22Rv1 (cell line): Measurements from ENCODE around the gene PRDM16.
"Not testable (repeated sequence)": the region's sequence is repeated elsewhere in the genome, so short reads cannot be mapped to it uniquely, and the experiment has no call there.

ENCODE experiments used
- ZFX ChIP-seq: fragments of 450-650 bp; IDR thresholded peaks from 2 replicates; pipeline ENCODE4 v1.6.1; 2017; ENCODE audit warnings: antibody characterized with exemption, borderline replicate concordance
- TF ChIP-seq, protein P1 (sequence below): fragments of 450-650 bp; IDR thresholded peaks from 2 replicates; pipeline ENCODE4 v1.5.1; 2017; ENCODE audit warnings: mild to moderate bottlenecking

GRCh38 chr1:3087946-3088668 lies 19.1 kb downstream of the PRDM16 start:
- TF ChIP-seq, protein P1, sequence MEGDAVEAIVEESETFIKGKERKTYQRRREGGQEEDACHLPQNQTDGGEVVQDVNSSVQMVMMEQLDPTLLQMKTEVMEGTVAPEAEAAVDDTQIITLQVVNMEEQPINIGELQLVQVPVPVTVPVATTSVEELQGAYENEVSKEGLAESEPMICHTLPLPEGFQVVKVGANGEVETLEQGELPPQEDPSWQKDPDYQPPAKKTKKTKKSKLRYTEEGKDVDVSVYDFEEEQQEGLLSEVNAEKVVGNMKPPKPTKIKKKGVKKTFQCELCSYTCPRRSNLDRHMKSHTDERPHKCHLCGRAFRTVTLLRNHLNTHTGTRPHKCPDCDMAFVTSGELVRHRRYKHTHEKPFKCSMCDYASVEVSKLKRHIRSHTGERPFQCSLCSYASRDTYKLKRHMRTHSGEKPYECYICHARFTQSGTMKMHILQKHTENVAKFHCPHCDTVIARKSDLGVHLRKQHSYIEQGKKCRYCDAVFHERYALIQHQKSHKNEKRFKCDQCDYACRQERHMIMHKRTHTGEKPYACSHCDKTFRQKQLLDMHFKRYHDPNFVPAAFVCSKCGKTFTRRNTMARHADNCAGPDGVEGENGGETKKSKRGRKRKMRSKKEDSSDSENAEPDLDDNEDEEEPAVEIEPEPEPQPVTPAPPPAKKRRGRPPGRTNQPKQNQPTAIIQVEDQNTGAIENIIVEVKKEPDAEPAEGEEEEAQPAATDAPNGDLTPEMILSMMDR = not testable (repeated sequence)
- TF ChIP-seq ZFX = not testable (repeated sequence)
